LHCN-M2 (cell line): ENCODE results near the gene SEMA4D. TPM values are rescaled to one million over a fixed set of nuclear protein-coding genes. Genes with fewer than 3 reads are reported as not detected.
"Not testable (repeated sequence)": the region's sequence is repeated elsewhere in the genome, so short reads cannot be mapped to it uniquely, and the experiment has no call there.

ENCODE experiments used
- DNase-seq: peaks from one replicate; pipeline ENCODE4 v3.0.0-alpha.2; 2012; ENCODE audit warnings: low read depth
- total RNA-seq: library from RNA; depleted of rRNA; stranded (reverse); fragments of >200 nt; gene quantifications from 2 replicates; pipeline ENCODE4 v1.2.3, GENCODE V29; 2014

The SEMA4D gene
- total RNA-seq, 1 experiment from 2014 or later = 0.06 TPM

DNA sequence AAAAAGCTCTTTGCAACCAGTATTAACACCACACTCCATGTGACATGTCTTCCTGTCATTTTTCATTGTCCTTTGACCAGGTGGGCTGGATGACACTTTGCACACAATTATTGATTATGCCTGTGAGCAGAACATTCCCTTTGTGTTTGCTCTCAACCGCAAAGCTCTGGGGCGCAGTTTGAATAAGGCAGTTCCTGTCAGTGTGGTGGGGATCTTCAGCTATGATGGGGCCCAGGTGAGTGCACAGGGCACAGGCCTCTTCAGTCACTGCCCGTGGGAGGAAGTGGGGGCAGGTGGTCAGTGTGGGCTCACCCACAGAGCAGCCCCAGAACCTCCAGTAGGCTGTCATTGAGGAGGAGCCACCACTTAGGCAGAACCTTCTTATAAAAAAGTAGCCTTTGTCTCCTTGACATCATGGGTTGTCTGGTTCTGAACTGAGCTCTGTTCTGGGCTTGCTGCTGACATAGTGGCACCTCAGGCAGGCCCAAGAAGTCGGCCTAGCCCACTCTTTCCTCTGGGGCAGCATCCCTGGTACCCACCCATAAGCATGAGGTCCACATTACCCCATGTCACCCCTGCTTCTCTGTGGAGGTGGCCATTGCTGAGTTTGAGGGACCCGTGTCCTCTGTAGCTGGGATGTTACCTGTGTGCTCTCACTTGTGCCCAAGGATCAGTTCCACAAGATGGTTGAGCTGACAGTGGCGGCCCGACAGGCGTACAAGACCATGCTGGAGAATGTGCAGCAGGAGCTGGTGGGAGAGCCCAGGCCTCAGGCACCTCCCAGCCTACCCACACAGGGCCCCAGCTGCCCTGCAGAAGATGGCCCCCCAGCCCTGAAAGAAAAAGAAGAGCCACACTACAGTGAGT, 140.3 kb downstream of the SEMA4D start:
- no peak for DNase-seq

GRCh38 chr9:89356782-89357181, 141.1 kb downstream of the SEMA4D start:
- no peak for DNase-seq

DNA sequence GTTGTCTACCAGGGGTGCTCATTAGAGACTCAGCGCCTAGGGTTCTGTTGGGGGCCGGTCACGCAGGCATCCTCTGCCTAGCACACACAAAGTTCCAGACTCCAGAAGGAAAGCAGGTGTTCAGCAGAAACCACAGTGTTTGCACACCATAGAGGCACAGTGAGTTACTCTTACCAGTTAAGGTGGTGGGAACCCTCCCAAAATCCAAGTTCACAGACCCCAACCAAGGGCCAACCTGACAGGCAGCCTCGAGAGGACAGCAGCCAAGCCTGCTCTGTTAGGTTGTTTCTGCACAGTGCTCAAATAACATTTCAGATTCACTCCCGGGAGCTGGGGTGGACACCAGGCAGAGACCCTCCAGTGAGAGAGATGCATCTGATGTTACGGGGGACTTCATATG, 143.4 kb downstream of the SEMA4D start:
- DNase-seq = no peak

DNA sequence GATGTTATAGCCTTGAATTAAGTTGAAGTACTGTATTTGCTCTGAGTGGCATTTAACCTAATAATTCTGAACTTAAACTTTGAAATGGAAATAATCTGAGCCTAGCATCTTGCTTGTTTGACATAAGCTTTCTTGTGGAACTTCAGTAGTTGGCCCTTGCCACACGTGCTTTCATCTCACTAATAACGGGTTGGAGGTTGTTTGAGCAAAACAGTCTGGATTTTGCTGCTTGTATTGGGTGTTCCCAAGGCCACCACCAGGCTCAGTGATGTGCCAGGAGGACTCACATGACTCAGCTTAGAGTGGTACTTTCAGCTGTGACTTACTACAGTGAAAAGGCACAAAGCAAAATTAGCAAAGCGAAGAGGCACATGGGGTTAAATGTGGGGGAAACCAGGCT, 143.9 kb downstream of the SEMA4D start:
- no peak for DNase-seq

DNA sequence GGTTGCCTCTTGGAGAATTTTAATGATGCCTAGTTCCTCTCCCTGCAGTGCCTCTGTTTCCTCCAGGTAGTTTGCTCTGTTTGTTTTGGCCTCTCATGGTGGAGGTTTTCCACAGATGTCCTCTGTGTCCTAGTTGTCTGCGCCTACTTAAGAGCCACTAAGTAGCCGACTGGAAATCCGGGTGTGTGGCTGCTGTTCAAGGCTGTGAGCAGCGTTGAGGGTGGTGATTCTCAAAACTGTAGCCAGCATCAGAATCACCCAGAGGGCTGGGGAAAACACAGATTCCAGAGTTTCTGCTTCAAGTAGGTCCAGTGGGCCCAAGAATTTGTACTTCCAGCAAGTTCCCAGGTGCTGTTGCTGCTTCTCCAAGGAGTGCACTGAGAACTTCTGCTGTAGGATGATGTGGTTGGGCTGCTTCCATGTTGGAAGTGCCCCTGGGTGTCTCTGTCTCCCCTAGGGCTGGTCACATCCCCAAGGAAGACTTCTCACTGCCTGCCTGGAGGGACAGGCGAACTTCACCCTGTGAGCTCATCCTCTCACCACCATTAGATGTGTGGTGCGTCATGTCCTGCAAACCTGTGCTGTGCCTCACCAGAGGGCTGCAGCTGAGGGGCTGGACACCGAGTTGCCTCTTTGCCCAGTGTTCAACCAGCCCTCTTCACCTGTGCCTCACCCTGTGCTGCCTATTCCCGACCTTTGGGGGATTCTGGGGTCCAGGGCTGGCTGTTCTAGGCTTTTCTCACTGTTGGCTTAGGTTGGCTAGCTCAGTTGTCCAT, 144.9 kb downstream of the SEMA4D start:
- DNase-seq = no peak

GRCh38 chr9:89352451-89352850, 145.5 kb downstream of the SEMA4D start:
- DNase-seq = no peak

- no peak for DNase-seq
Observed at GRCh38 chr9:89351584-89352300, 146.2 kb downstream of the SEMA4D start.

GRCh38 chr9:89350988-89351557, 146.8 kb downstream of the SEMA4D start:
- no peak for DNase-seq

- DNase-seq = no peak
Observed at GRCh38 chr9:89349607-89350006, 148.3 kb downstream of the SEMA4D start.

GRCh38 chr9:89347651-89348050, 150.3 kb downstream of the SEMA4D start:
- DNase-seq = no peak

DNA sequence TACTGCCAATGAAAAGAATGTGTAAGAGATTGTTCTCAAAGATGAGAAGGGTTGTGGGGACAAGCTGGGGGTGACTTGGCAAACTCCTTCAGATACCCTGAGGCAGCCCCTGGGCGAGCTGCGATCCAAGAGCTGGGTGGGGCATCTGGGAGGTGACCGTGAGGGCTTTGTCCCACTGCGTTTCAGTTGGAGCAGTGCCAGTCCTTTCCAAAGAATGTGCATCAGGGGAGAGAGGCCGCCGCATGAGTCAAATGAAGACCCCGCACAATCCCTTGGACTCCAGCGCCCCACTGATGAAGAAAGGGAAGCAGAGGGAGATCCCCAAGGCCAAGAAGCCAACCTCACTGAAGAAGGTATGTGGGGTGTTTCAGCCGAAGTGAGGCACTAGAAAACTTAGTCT, 151.2 kb downstream of the SEMA4D start:
- no peak for DNase-seq

DNA sequence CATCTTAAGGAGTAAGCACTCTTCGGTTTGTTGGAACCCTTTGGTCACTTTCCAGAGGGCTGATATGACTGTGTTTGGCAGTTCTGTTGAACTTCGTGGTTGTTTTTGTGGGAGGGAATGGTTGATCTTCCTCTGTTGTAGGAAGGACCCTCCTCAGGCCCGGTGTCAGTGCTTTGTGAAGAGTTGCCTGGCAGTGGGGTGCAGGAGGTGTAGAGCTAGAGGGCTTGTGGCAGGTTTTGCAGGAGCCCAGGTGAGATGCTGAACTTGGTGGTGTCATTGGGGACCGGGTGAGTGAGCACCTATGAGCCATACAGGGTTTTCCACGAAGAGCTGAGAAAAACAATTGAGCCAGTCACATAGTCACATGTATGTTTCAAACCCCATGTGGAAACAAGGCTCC, 152.4 kb downstream of the SEMA4D start:
- no peak for DNase-seq

GRCh38 chr9:89343812-89344211, 154.1 kb downstream of the SEMA4D start:
- not testable (repeated sequence) for DNase-seq

GRCh38 chr9:89342948-89343347, 155.0 kb downstream of the SEMA4D start:
- DNase-seq = no peak

GRCh38 chr9:89342213-89342612, 155.7 kb downstream of the SEMA4D start:
- no peak for DNase-seq

GRCh38 chr9:89340332-89340731, 157.6 kb downstream of the SEMA4D start:
- DNase-seq = no peak

- no peak for DNase-seq
Observed at GRCh38 chr9:89339807-89340206, 158.1 kb downstream of the SEMA4D start.

DNA sequence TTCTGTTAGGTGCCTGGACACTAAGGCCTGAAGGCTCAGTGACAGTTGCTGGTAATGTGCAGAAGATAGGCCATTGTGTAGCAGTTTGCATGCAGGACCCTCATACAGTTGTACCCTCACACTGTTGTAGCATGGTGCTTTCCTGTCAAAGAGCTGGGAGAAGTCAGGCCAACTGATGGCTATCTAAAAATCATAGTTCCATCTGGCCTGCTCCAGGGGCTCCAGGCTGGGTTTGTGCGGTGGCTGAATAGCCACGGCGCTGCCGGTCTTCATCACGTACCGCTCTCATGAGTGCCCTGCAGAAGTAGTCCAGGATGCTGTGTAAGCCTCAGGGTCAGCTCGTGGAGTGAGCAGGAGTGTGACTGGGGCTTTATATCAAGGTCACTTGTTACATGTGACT, 167.4 kb downstream of the SEMA4D start:
- no peak for DNase-seq

DNA sequence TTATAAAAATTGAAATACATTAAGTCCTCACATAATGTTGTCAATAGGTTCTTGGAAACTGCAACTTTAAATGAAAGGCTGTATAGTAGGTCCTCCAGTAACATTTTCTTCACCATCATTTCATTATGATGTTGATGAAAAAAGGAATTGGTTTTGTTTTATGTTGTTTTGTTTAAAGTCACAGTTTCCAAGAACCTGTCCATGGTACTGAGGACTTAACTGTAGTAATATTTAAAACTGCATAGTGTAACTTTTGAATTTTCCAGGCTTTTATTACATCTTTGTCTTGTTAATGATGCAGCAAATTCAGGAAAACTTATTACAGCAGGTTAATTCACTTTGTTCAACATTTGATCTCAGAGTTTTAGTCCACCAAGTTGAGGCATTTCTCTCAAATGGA, 168.0 kb downstream of the SEMA4D start:
- no peak for DNase-seq

GRCh38 chr9:89328064-89328463, 169.8 kb downstream of the SEMA4D start:
- peak; percentile 10 for DNase-seq

DNA sequence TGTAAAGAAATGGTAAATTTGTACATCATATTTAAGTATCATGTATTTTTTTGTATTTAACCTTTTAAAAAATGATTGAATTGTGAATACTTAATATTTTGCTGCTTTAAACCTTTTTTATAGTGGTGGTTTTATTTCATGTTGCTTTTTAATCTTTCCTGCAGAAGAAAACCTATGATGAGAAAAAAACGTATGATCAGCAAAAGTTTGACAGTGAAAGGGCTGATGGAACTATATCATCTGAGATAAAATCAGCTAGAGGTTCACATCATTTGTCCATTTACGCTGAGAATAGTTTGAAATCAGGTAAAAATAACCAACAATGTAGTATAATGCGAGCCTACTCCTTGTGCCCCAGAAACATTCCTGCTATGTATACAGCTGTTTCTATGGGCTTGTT, 172.2 kb downstream of the SEMA4D start:
- DNase-seq = no peak

GRCh38 chr9:89323390-89323789, 174.5 kb downstream of the SEMA4D start:
- peak; percentile 10 for DNase-seq
